Sigmoid colon (tissue), 4 donors: Measurements from ENCODE around the gene NECTIN1.

Experiments used
- CTCF ChIP-seq, 4 experiments: fragments of 450-650 bp in 3 of 4; fragments of 200-600 bp in 1 of 4; IDR thresholded peaks; one replicate each; pipeline ENCODE4 v1.5.1; 2016 to 2019; ENCODE audit warnings: antibody characterized with exemption in 4 of 4, mild to moderate bottlenecking in 3 of 4, moderate library complexity in 2 of 4
- POLR2A ChIP-seq, 2 donors: fragments of 450-650 bp; IDR thresholded peaks; one replicate each; pipeline ENCODE4 v1.6.1; 2016; ENCODE audit warnings: antibody characterized with exemption in 2 of 2, mild to moderate bottlenecking in 2 of 2, moderate library complexity in 2 of 2
- POLR2AphosphoS5 ChIP-seq, 4 donors: sonication (generic); formaldehyde crosslinking; IDR thresholded peaks; one replicate each; pipeline ENCODE4 v1.6.1; 2017; ENCODE audit warnings: antibody characterized with exemption in 4 of 4

GRCh38 chr11:119765628-119766027, 36.6 kb upstream of the NECTIN1 start:
- TF ChIP-seq CTCF (IDR thresholded peaks at IDR 0.05) (no peak), POLR2AphosphoS5 (IDR thresholded peaks at IDR 0.05) (no peak), POLR2A (IDR thresholded peaks at IDR 0.05) (no peak)
